ENCODE data around the gene GNG11.
"Not testable (repeated sequence)": the region's sequence is repeated elsewhere in the genome, so short reads cannot be mapped to it uniquely, and the experiment has no call there.

The GNG11 gene

GRCh38 chr7:93910076-93910994 lies 11.2 kb upstream of the GNG11 start:
- FAIRE-seq (no peak), DNase-seq (ENCODE audit: insufficient read length, low spot score) (no peak)

GRCh38 chr7:93911242-93911641 lies 10.3 kb upstream of the GNG11 start:
- DNase-seq (ENCODE audit: insufficient read length, low spot score); FAIRE-seq: not testable (repeated sequence)

GRCh38 chr7:93911661-93912060 lies 9.9 kb upstream of the GNG11 start:
- not testable (repeated sequence) for FAIRE-seq; DNase-seq (ENCODE audit: insufficient read length, low spot score)

GRCh38 chr7:93913197-93913596 lies 8.3 kb upstream of the GNG11 start:
- no peak for DNase-seq (ENCODE audit: insufficient read length, low spot score)
- FAIRE-seq, result no peak

GRCh38 chr7:93914581-93915066 lies 6.9 kb upstream of the GNG11 start:
- no peak for DNase-seq (ENCODE audit: insufficient read length, low spot score)
- FAIRE-seq, result no peak

- not testable (repeated sequence) for DNase-seq (ENCODE audit: insufficient read length, low spot score); FAIRE-seq
Measured at GRCh38 chr7:93915206-93915842, 6.2 kb upstream of the GNG11 start.

- not testable (repeated sequence) for FAIRE-seq
Measured at GRCh38 chr7:93915888-93916287, 5.6 kb upstream of the GNG11 start.

GRCh38 chr7:93916315-93916714 lies 5.2 kb upstream of the GNG11 start:
- not testable (repeated sequence) for DNase-seq (ENCODE audit: insufficient read length, low spot score); FAIRE-seq

More at GRCh38 chr7:93915888-93916287, 5.6 kb upstream of the GNG11 start:
- not testable (repeated sequence) for DNase-seq (ENCODE audit: insufficient read length, low spot score)

- no peak for FAIRE-seq
- no peak for DNase-seq (ENCODE audit: insufficient read length, low spot score)
Measured at GRCh38 chr7:93920496-93921182, 896 bp upstream of the GNG11 start.

GRCh38 chr7:93921186-93921585 lies 349 bp upstream of the GNG11 start:
- no peak for FAIRE-seq
- no peak for DNase-seq (ENCODE audit: insufficient read length, low spot score)

GRCh38 chr7:93923296-93923695 lies 1.8 kb downstream of the GNG11 start:
- FAIRE-seq (no peak), DNase-seq (ENCODE audit: insufficient read length, low spot score) (no peak)

GRCh38 chr7:93923942-93924341 lies 2.4 kb downstream of the GNG11 start:
- no peak for DNase-seq (ENCODE audit: insufficient read length, low spot score)
- FAIRE-seq, result no peak

GRCh38 chr7:93926800-93927199 lies 5.3 kb downstream of the GNG11 start:
- DNase-seq (ENCODE audit: insufficient read length, low spot score) (no peak), FAIRE-seq (no peak)

- DNase-seq (ENCODE audit: insufficient read length, low spot score) (no peak), FAIRE-seq (no peak)
Measured at GRCh38 chr7:93927585-93927984, 6.0 kb downstream of the GNG11 start.

- no peak for DNase-seq (ENCODE audit: insufficient read length, low spot score)
- no peak for FAIRE-seq
Measured at GRCh38 chr7:93931655-93932054, 10.1 kb downstream of the GNG11 start.

- no peak for DNase-seq (ENCODE audit: insufficient read length, low spot score)
- no peak for FAIRE-seq
Measured at GRCh38 chr7:93933156-93933555, 11.6 kb downstream of the GNG11 start.

- FAIRE-seq (no peak), DNase-seq (ENCODE audit: insufficient read length, low spot score) (no peak)
Measured at GRCh38 chr7:93935102-93935501, 13.6 kb downstream of the GNG11 start.

GRCh38 chr7:93937818-93938217 lies 16.3 kb downstream of the GNG11 start:
- no peak for FAIRE-seq
- DNase-seq (ENCODE audit: insufficient read length, low spot score), result no peak

GRCh38 chr7:93938293-93938692 lies 16.8 kb downstream of the GNG11 start:
- no peak for FAIRE-seq
- DNase-seq (ENCODE audit: insufficient read length, low spot score), result no peak

GRCh38 chr7:93941945-93942344 lies 20.4 kb downstream of the GNG11 start:
- DNase-seq (ENCODE audit: insufficient read length, low spot score) (no peak), FAIRE-seq (no peak)
